GM19463 (cell line): Measurements from ENCODE around the gene LMO1.

ENCODE experiments used
- ATAC-seq: cut with Tn5 transposase; IDR thresholded peaks from one replicate; pipeline ENCODE4 v1.9.1; 2021; ENCODE audit warnings: mild to moderate bottlenecking, moderate library complexity; ENCODE audit not compliant: unreplicated experiment

Gene LMO1

DNA sequence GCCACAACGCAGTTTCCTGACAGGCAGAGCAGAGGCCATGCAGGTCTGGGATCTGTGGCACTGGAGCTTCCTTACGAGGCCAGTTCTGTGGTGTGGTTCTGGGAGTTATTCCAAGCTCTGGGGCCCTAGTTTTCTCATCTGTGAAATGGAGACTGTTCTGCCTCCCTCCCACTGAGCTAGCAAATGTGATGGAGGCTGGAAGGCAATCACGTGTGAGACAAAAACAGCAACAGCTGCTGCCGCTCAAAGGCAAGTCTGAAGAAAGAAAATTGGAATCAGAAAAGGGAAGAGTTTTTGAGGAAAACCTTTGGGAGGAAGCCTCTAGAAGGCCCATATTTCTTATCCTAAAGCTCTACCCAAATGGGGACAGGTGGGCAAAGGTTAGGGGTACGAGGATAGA, 86.5 kb downstream of the LMO1 start:
- no peak for ATAC-seq
